ENCODE measurements around the gene HOXA6. TPM values are rescaled to one million over a fixed set of nuclear protein-coding genes. Genes with fewer than 3 reads are reported as not detected.

HOXA6 gene
- total RNA-seq, 4 donors from 2014 or later = 0.66 to 0.92 TPM; not detected in 2

- H3K27ac ChIP-seq (replicated peaks in 1 of 4) = peak overlapping the region; percentile 96 to 100 (median 99)
- no peaks in the 10 kb centered on the region for H3K36me3 ChIP-seq
- peaks cover 10 to 83% (median 81%) of the 10 kb centered on the region in 4 donors for H3K4me1 ChIP-seq
- H3K4me3 ChIP-seq = peak overlapping the region; percentile 81 to 94 (median 89)
- no peaks in the 10 kb centered on the region for H3K27me3 ChIP-seq
- intact Hi-C loops (cut with DNase I) = no loop called here
- 20% methylated on average over 28 of the region's 28 CpGs for WGBS
- no peak for TF ChIP-seq POLR2A (IDR thresholded peaks at IDR 0.05; ENCODE audit: low read depth)
- peak in 1 of 2 donors; percentile 3 for TF ChIP-seq POLR2AphosphoS5 (IDR thresholded peaks at IDR 0.05)
- DNase-seq (ENCODE audit: extremely low spot score) = no peak
- H3K9me3 ChIP-seq = no peaks in the 10 kb centered on the region
These were observed 18.5 kb downstream of the HOXA6 start for GRCh38 chr7:27128776-27129728.

GRCh38 chr7:27128034-27128433, 19.5 kb downstream of the HOXA6 start:
- H3K27ac ChIP-seq (replicated peaks in 1 of 4) = peak overlapping the region; percentile 96 to 100 (median 99)
- DNase-seq (ENCODE audit: extremely low spot score) = no peak
- H3K4me1 ChIP-seq = peaks cover 20 to 82% (median 81%) of the 10 kb centered on the region in 4 donors
- no peaks in the 10 kb centered on the region for H3K27me3 ChIP-seq
- intact Hi-C loops (cut with DNase I) = no loop called here
- H3K4me3 ChIP-seq = peak overlapping the region in 2 of 4 donors; percentile 1 to 10
- 30% methylated on average over 2 of the region's 2 CpGs for WGBS
- no peaks in the 10 kb centered on the region for H3K9me3 ChIP-seq
- no peaks in the 10 kb centered on the region for H3K36me3 ChIP-seq
- peak; percentile 60 to 76 for TF ChIP-seq POLR2AphosphoS5 (IDR thresholded peaks at IDR 0.05)
- TF ChIP-seq, protein P1, sequence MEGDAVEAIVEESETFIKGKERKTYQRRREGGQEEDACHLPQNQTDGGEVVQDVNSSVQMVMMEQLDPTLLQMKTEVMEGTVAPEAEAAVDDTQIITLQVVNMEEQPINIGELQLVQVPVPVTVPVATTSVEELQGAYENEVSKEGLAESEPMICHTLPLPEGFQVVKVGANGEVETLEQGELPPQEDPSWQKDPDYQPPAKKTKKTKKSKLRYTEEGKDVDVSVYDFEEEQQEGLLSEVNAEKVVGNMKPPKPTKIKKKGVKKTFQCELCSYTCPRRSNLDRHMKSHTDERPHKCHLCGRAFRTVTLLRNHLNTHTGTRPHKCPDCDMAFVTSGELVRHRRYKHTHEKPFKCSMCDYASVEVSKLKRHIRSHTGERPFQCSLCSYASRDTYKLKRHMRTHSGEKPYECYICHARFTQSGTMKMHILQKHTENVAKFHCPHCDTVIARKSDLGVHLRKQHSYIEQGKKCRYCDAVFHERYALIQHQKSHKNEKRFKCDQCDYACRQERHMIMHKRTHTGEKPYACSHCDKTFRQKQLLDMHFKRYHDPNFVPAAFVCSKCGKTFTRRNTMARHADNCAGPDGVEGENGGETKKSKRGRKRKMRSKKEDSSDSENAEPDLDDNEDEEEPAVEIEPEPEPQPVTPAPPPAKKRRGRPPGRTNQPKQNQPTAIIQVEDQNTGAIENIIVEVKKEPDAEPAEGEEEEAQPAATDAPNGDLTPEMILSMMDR (IDR thresholded peaks at IDR 0.05) = no peak

- TF ChIP-seq EP300 (IDR thresholded peaks at IDR 0.05) (no peak), POLR2AphosphoS5 (IDR thresholded peaks at IDR 0.05) (no peak), POLR2A (IDR thresholded peaks at IDR 0.05; ENCODE audit: low read depth) (no peak)
- TF ChIP-seq, protein P1 (IDR thresholded peaks at IDR 0.05) = no peak
- peaks cover 21 to 74% (median 73%) of the 10 kb centered on the region in 4 donors for H3K4me1 ChIP-seq
- H3K36me3 ChIP-seq = no peaks in the 10 kb centered on the region
- no peaks in the 10 kb centered on the region for H3K9me3 ChIP-seq
- DNase-seq (ENCODE audit: extremely low spot score) = no peak
- intact Hi-C loops (cut with DNase I) = no loop called here
- H3K27ac ChIP-seq (replicated peaks in 1 of 4) = peak overlapping the region; percentile 96 to 100 (median 99)
- H3K4me3 ChIP-seq = peak overlapping the region in 1 of 4 donors; percentile 4
- WGBS = 29% methylated on average over 3 of the region's 3 CpGs
- H3K27me3 ChIP-seq = no peaks in the 10 kb centered on the region
These were observed 20.8 kb downstream of the HOXA6 start for GRCh38 chr7:27126596-27127327.

GRCh38 chr7:27125986-27126394, 21.6 kb downstream of the HOXA6 start:
- WGBS = 35% methylated on average over 5 of the region's 5 CpGs
- Histone ChIP-seq H3K36me3 (no peaks in the 10 kb centered on the region), H3K4me1 (peaks cover 21 to 73% (median 71%) of the 10 kb centered on the region in 4 donors), H3K9me3 (no peaks in the 10 kb centered on the region), H3K27me3 (no peaks in the 10 kb centered on the region), H3K27ac (replicated peaks in 1 of 4) (peak overlapping the region; percentile 96 to 100 (median 99)), H3K4me3 (no peak overlapping the region)
- no peak for DNase-seq (ENCODE audit: extremely low spot score)
- no peak for TF ChIP-seq POLR2A (IDR thresholded peaks at IDR 0.05; ENCODE audit: low read depth)
- no peak for TF ChIP-seq POLR2AphosphoS5 (IDR thresholded peaks at IDR 0.05)
- no peak for TF ChIP-seq EP300 (IDR thresholded peaks at IDR 0.05)
- TF ChIP-seq, protein P1 (IDR thresholded peaks at IDR 0.05) = no peak
- intact Hi-C loops (cut with DNase I) = no loop called here

Data from esophagus muscularis mucosa (tissue), 4 donors.